HTERT RPE-1 (cell line): ENCODE measurements around the gene HIVEP2.

ENCODE experiments used
- in situ Hi-C: fragments of 300-500 bp; cut with MboI; formaldehyde crosslinking; loops from 4 replicates; pipeline ENCODE4 v1.14.3; 2020; ENCODE audit warnings: low sequenced_read_pairs

HIVEP2 gene

DNA sequence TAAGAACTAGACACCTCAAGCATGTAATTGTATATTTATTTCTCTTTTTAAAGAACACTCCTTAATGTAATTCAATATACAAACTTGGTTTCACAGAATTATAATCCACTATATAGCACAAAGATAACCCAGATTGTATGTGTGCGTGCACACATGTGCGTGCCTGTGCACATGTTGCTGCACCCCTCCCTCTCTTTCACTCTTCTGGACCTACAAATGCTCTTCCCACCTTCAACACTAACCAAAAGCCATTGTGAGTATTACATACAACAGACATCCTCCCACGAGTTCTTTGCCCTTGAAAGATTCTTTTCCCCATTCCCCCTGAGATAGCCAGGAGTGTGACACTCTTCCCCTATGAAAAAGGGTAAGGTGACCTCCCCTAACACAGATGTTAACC is 193.5 kb downstream of the HIVEP2 start:
- in situ Hi-C loops, result no loop called here

DNA sequence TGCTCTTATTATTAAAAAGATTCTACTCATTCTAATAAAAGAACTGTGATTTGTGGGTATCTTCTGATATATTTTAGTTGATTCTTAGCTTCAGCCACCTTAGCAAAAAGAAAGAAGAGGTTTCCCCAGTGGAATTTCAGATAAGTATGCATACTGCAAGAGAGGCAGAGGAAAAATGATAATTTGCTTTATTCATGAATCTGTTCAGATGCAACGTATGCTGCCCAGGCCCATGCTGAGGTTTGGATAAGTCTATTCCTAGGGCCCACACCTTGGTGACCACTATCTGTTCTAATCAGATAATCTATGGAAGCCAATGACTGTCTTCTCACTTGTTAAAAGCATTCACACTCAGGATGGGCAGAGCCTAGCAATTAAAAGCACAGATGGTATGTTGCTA is 194.0 kb downstream of the HIVEP2 start:
- in situ Hi-C loops, result no loop called here

DNA sequence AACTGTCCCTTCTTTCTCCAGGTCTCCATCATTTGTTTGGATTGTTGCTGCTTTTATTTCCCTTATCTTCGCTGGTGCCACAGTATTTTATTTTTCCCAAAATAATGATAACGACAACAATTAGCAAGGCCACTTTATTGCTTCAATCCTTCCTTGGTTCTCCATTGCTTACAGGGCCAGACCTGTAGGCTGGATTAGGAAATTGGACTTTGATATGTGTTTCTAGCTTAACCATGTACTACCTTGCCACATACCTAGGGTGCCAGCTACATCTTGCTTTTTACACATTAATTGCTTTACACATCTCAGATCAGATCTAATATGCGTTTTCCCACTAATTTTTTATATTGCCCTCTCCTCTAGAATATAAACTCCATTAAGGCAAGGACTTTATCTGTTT is 195.4 kb downstream of the HIVEP2 start:
- in situ Hi-C loops, result no loop called here

DNA sequence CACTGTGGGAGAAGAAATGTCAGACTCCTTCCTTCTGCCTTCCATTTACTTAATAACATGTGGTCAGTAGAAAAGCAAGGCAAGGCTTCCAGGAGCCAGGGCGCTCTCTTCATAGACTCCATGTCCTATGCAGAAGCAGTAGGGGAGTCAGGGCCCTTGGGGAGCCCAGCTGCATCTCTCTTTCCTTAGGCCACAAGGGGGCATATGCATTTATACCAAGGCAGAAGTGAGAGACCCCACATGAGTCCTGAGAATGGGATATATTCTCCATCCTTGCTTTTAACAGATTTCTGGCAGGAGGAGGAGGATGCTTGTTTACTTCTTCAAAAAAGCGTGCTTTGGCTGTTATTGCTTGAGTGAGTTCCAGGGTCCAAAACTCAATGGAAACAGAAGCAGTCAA is 198.5 kb downstream of the HIVEP2 start:
- in situ Hi-C loops, result no loop called here

DNA sequence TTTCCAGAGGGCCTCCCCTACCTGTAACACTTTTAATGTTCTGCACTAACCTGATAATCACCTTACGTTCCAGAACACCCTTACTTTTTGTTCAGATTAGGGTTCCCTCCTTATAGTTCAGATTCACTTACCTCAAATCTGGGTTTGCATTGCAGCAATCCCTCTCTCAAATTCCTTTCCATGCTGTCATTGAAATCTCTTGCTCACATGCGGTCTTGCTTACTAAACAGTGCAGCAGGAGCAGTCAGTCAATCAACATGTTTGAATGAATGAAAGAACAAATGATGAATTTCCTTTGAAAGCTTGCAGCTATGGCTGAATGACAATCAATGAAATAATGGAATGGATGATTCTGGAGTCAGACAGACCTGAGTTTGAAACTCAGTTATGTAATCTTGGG is 200.1 kb downstream of the HIVEP2 start:
- in situ Hi-C loops, result no loop called here

DNA sequence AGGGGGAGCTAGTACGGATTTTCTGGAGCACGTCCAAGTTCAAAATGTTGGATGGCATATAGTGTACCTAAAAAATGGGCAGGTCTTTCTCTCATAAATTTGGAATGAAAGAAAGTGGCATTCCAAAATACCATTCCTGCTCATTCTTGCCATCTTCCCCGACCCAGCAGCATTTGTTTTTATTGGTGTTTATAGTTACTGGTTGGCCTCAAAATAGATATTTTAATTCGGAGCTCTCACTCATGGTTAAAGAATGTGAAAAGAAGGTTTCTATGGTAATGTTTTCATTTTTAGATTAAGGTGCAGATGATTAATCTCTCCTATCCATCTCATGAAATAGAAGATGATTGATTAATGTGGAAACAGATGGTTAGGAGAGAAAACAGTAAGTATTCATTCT is 204.5 kb downstream of the HIVEP2 start:
- in situ Hi-C loops, result no loop called here

DNA sequence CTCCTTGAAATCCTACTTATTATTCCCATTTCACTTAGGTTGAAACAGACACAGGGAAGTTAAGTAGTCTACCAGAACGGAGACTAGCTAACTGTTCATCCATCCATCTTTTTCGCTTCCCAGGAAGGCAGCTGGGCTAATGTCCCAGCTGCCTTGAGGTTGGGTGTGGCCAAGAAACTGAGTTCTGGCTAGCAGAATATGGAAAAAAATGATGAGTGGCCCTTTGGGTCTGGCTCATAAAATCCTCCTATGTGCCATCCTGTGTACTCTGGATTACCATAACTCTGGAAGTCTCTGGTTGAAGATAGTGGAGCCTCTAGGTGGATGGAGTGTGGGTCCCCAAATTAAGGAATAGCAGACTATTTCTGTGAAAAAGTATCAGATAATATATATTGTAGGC is 206.2 kb downstream of the HIVEP2 start:
- in situ Hi-C loops, result no loop called here

DNA sequence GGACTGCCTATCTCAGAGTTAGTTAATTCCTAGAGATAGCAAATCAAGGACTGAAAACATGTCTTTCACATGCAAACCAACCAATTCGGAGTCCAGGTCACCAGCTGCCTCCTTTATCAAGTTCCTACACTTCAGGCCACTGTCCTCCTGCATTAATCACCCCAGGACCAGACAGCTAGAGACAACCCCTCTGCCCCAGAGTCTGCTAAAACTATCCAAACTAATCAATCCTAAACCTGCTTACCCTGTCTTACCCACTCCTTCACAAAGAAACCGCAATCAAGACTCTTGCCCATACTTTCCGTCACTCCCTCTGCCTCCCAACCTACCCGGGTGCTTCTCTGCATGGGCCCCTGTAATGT is 207.0 kb downstream of the HIVEP2 start:
- in situ Hi-C loops, result no loop called here

DNA sequence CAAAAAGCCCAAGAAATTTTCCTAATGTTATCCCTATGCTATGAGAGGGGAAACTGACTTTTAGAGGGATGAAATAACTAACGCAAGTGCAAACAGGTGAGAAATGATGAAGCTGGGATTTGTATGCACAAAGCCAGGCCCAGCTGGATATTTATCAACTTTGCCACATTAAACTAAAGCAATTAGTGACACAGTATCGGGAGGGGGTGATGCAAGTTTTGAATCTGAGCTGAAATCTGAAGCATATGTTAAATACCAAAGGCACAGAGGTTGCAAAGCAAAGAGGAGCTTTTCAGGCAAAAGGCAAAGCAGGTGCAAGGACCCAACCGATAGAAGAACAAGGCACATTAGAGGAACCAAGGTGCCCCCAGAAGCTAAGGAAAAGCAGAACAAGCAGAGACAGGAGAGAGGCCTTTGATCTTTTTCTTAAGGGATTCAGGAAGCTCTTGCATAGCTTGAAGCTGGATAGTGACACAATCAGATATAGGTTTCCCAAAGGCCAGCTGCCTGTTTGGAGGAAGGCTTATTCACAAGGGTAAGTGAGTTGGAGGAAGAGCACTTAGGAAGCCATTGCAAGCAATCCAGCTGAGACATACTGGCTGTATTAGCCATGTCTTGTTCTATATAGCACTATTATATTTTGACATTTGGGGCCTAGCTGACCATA is 207.5 kb downstream of the HIVEP2 start:
- in situ Hi-C loops, result no loop called here

DNA sequence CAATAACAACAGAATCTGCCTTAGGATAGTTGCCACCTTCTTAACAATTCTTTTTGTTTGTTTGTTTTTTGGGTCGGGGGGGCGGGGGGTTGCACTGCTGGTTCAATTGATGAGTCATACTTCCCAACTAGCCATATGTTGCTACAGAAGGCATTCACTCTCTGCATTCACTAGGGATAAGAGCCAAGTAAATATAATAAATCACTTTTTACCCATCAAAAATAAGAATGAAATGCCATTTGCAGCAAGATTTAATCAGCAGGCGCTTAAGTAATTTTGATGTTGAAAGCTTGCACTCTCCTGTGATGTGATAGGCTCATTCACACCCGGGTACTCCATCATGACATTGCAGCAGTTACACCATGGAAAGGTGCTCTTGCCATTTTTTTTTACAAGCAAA is 209.8 kb downstream of the HIVEP2 start:
- in situ Hi-C loops, result no loop called here

DNA sequence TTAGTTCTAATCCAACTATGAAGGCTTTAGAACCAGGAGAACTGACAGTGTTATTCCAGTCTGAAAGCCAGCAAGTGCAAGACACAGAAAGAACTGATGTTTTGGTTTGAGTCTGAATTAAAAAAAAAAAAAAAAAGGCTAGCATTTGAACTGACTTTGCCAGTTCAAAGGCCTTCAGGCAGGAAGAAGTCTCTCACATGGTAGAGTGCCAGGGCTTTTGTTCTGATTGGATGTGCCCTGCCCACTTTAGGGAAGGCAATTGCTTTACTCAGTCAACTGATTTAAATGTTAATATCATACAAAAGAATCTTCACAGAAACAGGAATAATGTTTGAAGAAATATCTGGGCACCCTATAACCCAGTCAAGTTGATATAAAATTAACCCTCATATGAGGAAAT is 212.2 kb downstream of the HIVEP2 start:
- in situ Hi-C loops, result no loop called here

DNA sequence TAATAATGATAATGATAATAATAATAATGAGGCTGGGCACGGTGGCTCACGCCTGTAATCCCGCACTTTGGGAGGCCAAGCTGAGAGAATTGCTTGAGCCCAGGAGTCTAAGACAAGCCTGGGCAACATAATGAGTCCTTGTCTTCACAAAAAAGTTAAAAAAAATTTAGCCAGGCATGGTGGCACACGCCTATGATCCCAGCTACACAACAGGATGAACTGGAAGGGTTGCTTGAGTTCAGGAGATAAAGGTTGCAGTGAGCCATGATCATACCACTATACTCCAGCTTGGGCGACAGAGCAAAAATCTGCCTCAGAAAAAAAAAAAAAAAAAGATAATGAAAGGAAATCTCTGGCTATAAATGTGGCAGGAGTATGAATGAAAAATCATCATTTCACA is 213.4 kb downstream of the HIVEP2 start:
- in situ Hi-C loops, result no loop called here

DNA sequence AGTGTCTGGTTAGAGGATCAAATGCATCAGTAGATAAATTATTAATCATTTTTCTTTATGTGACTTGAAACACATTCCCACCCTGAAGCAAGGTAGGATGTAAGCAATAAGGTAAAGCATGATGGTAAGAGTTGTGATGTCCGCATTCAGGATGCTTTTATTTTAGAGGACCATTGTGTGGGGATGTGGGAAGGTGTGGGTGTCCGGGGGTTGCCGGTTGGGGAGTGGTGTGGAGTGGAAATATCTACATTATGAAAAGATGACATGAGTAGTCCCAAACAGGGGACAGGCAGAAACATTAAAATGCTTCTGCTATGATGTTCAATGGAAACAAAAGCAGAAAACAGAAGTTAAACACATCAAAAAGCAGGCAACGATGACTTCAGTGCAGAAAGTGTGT is 215.4 kb downstream of the HIVEP2 start:
- in situ Hi-C loops, result no loop called here

DNA sequence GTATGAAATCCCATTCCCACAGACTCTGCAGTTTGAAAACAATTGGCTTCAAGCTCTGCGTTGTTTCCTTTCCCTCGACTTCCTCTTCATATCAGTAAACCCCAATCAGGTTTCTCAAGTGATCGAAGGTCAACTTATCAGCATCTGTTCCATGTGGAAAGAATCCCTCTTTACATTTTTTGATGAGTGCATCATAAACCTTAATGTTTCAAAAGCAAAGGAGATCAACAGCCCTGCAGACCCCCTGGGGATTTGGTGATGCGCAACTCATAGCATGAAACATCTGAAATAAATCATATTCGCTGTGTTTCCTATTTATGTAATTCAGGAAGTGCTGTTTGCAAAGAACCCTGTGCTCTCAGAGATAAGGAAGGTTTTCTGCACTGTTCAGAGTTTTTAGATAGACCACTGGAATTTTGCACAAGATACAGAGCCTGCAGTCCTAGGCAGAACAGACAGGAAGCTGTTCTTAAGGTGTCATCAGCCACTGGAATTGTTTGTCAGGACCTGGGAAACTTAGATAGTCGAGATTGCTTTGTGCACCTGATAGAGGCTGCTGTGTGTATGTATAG is 216.0 kb downstream of the HIVEP2 start:
- in situ Hi-C loops, result no loop called here

DNA sequence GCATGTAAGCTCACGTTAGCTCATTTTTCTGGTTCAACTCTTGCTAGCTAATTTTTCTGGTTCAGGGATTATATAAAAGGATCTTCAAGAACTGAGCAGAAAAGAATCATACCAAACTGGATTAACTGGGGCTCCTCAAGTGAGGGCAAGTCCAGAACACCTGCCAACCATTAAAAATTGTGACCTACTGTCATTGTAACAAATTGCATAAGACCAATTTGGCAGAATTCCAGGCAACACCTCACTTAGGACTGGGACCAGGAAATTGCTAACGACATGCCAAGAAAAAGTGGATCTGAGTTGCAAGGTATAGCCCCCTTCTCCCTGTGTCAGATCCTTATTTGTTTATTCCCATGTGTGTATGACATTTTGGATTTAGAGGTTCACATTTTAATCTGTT is 216.6 kb downstream of the HIVEP2 start:
- in situ Hi-C loops, result no loop called here

DNA sequence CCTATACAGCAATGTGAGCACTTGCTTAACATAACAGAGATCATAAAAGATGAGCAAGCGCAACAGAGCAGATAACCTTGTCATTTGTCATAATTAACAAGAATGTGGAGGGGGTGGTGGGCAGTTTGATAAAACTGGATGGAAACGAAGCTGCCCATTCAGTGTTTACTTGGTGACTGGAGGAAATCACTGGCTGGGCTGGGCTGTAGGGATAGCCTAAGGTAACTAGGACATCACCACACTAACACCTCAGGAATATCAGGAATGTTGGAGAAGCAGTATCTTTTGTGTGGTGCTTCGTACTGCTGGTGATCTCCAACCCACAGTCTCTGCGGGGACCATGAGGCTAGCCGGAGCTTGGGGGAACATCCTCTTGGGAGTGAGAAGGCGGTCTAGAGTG is 218.4 kb downstream of the HIVEP2 start:
- in situ Hi-C loops, result no loop called here

DNA sequence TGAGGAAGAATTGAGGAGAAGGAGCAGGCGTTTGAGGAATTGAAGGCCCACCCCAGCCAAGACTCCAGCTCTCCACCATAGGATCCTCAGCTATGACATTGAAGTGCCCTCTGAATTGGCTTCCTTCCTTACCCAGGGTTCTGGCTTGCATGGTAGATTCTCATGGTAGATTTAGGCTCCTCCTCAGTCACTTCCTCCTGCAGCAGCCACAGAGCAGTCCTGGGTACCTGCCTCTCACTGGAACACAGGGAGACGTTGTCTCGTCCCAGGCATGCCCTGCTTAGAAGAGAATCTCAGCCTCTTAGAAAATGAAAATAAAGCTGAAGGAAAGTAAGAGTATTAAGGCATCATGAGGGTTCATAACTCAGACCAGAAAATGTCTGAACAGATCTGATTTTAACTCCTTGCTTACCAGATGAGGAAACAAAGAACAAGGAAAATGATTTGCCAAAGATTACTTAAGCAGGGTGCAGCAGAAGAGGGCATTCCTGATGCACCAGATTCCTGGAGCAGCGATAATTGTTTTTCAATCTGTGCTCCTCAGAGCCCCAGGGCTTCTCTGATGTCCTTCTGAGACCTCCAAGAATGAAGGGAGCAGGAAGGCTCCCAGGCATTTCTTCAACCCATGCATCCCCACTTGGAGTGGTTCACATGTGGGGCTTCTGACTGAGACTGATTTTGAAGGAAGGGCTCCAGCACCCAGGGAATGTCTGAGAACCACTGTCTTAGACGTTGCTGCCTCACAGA is 219.8 kb downstream of the HIVEP2 start:
- in situ Hi-C loops, result no loop called here

DNA sequence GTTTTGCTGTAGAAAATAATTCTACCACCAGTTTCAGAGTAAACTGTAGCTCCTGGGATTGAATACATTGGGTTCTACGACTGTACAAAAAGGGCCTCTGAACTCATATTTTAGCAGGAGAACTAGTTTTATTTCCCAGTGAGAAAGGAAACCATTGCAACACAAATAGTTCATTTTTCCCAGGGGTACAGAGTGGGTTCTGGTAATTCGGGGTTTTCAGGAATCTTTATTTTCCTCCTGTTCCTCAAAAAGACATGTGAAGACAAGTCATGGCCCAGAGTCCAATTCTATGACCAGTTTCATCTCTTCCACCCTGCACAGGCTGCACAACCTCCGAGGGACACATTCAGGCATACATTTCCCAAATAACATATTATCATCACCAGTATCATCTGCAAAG is 222.1 kb downstream of the HIVEP2 start:
- in situ Hi-C loops, result no loop called here

DNA sequence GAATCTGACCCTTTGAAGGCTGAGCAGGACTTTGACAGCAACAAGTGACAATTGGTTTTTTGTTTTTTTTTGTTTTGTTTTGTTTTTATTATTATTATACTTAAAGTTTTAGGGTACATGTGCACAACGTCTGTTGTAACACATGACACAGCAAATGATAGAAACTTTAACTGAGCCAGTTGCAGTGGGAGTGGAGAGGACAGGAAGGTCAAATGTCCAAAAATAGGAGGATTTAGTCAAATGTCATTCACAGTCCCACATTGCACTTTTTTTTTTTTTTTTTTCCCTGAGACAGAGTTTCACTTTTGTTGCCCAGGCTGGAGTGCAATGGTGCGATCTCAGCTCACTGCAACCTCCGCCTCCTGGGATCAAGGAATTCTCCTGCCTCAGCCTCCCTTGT is 223.0 kb downstream of the HIVEP2 start:
- in situ Hi-C loops, result no loop called here

DNA sequence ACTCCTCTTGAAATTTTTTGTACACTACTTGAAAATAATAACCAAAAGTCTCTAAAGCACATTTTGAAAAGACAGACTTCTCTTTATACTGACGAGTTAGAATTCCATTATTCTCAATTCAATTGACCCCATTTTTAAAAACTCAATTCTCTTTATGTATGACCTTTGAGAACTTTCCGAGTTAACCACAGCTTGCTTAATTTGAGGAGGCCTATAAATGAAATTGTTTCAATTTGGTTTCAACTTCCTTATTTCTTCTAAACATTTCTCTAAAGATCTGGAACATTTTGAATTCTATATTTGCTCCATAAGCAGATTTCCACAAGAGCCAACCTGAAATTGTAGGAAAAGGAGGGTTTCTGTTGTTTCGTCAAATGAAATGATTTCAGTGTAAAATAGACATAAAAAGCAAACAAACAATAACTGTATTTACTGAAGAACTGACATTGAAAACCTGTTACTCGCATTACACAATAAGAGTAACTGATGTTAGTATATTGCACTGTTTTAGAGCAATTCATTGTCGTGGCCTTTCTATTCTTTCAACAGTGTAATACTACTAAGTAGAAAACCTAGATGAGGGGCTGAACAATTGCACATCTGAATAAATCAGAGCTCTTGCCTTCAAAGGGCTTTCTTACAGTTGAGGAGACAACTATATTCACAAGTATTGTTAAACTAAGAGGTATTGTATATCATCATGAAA is 223.6 kb downstream of the HIVEP2 start:
- in situ Hi-C loops, result no loop called here

DNA sequence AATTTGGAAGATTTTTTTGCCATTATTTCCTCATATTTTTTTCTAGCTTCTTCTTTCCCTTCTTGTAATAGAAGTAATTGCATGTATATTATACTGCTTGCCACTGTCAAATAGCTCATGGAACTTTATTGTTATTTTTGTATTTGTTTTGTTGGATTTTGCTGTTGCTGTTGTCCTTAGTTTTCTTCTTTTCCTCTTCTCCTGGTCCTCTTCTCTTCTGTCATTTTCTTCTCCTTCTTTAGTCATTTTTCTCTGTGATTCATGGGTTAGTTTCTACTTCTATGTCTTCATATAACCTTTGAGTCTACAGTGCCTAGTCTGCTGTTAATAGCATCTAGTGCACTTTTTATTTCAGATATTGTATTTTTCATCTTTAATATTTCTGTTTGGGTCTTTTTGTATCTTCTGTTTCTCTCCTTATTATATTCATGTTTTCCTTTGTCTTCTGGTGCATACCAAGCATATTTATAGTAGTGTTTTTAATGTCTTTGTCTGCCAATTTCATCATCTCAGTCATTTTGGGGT is 226.2 kb downstream of the HIVEP2 start:
- in situ Hi-C loops, result no loop called here

DNA sequence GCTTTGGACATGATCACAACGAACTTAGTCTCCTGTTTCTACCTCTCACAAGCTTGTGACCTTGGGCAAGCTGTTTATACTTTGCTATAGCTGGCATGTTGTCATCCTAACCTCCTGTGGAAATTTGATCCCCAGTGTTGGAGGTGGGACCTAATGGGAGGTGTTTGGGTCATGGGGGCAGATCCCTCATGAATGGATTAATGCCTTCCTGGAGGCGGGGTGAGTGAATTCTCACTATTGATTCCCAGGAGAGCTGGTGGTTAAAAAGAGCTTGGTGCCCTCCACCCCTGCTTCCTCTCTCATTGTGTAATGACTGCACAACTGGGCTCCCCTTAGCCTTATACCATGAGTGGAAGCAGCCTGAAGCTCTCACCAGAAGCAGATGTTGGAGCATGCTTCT is 228.9 kb downstream of the HIVEP2 start:
- in situ Hi-C loops, result no loop called here
